HepG2 (cell line): ENCODE results near the gene CFTR.

Experiments used
- CAMTA2 ChIP-seq: sonication (generic); formaldehyde crosslinking; IDR thresholded peaks from 2 replicates; pipeline ENCODE4 v1.4.0; 2020; ENCODE audit warnings: mild to moderate bottlenecking, missing genetic modification reagents, borderline replicate concordance
- TF ChIP-seq, protein P1 (sequence below), 2 experiments: sonication (generic) in 1 of 2; formaldehyde crosslinking in 1 of 2; IDR thresholded peaks; 2 replicates each; pipeline versions ENCODE4 v1.4.0 to v1.6.1; 2016 to 2020; ENCODE audit warnings: borderline replicate concordance in 1 of 2, low read depth in 1 of 2, mild to moderate bottlenecking in 1 of 2, missing genetic modification reagents in 1 of 2

- TF ChIP-seq CAMTA2 (CRISPR knock-in tag), result no peak
- TF ChIP-seq, protein P1, sequence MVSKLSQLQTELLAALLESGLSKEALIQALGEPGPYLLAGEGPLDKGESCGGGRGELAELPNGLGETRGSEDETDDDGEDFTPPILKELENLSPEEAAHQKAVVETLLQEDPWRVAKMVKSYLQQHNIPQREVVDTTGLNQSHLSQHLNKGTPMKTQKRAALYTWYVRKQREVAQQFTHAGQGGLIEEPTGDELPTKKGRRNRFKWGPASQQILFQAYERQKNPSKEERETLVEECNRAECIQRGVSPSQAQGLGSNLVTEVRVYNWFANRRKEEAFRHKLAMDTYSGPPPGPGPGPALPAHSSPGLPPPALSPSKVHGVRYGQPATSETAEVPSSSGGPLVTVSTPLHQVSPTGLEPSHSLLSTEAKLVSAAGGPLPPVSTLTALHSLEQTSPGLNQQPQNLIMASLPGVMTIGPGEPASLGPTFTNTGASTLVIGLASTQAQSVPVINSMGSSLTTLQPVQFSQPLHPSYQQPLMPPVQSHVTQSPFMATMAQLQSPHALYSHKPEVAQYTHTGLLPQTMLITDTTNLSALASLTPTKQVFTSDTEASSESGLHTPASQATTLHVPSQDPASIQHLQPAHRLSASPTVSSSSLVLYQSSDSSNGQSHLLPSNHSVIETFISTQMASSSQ (IDR thresholded peaks at IDR 0.05; ENCODE audit: low read depth), result no peak
- TF ChIP-seq, protein P1 (CRISPR knock-in tag; IDR thresholded peaks at IDR 0.05; ENCODE audit: borderline replicate concordance), result no peak
Observed at GRCh38 chr7:117562759-117563158, 82.9 kb downstream of the CFTR start.
